T47D (cell line): ENCODE results near the gene EIF1.

Source experiments
- DNase-seq, 2 experiments: peaks; one replicate each; pipeline versions ENCODE4 v3.0.0 to v3.0.0-alpha.2; 2011 to 2012; ENCODE audit warnings: low read depth in 1 of 2, low spot score in 1 of 2
- JUND ChIP-seq: IDR thresholded peaks from 2 replicates; pipeline ENCODE4 v1.6.1; 2012; ENCODE audit warnings: low read depth
- in situ Hi-C: cut with HindIII; loops from 2 replicates; pipeline ENCODE4 v1.10.0; 2016; ENCODE audit warnings: low sequenced_read_pairs, low pct_unique_long_range_greater_than_20kb

EIF1 gene

DNA sequence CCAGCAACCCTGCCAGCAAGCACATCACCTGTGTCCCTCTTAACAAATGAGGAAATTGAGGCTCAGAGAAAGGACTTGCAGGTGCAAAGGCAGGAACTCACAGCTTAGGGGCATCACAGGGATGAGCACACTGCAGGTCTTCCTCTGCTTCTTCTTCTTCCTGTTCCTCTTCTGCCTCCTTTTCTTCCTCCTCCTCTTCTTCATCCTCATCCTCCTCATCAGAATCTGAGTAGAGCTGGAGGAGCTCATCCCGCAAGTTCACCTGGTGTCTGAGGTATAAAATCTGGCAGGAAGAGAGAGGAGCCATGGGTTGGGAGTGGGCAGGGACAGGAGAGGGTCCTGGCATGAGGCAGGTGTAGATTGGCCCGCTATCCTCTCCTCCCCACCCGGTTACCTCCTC is 43.2 kb downstream of the EIF1 start:
- in situ Hi-C loops, result no loop called here
- TF ChIP-seq JUND, result no peak
- no peak for DNase-seq

DNA sequence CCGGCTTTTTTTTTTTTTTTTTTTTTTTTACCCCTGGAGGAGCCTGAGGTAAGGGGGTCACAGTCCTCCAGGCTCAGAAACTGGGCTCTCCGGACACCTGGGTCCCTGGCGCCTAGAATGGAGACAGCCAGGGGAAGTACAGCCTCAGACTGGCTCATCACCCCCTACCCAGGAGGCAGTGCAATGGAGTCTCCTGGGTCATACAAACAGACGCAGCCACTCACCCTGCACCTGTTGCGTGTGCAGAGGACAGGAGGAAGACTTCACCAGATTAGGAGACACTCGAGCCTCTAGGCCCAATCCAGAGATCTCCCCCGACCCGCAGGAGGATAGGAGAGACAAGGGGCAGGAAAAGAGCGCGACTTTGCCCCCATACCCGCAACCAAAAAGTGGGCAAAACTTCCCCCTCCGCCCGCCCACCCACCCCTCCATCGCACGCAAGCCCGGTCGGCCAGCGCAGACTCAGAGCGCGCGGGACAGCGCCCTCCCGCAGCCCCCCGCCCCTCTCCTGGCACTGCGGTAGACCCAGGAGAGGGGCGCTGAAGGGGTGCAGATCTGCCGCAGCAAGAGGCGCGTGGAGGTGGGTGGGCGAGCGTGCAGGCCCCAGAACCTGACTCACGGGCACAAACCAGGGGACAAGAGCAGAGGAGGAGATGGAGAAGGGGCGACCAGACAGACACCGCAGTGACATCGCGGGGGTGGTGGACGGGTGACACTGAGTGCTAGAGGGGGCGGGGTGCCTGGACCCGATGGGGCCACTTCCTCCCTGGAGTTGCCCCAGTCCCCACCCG is 44.9 kb downstream of the EIF1 start:
- no peak for DNase-seq
- TF ChIP-seq JUND, result no peak
- in situ Hi-C loops, result no loop called here

DNA sequence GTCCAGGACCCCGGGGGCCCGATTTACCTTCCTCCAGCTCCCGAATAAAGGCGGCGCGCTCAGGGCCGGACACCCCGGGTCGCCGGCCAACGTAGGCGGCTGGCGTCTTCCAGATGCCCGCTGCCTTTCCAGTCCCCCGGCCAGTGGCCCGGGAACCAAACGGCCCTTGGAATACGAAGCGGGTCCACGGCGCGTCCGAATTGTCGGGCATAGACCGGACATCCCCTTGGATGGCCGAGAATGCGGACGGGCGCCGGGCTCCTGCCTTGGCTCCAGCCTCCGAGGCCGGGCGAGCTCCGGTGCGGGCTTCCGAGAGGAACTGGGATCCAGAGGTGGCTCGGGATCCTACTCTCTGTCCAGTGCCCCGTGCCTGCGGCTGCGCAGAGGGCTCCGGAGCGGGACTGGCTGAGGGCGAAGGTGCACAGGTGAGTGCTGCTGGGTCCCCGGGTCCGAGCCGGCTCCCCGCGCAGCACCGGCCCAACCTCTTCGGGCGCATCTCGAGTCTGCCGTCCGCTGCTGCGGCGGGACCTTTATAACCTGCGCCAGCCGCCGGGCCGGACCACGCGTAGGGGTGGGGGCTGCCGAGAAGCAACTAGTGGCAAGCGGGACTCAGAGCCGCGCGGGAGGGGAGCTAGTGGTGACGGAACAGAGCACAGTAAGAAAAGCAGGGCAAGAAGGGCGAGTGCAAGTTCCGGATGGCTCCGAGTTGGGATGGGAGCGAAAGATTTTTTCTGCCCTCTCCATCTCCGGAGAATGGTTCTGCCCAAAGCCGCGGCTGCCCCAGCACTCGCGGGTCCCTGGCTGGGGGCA is 45.7 kb downstream of the EIF1 start, which contains the start of gene HAP1:
TSS of gene HAP1 (minus strand) at position 505 of the 810 bp plus-strand sequence. CDS start at position 496, 9 bp downstream.
- no peak for TF ChIP-seq JUND
- in situ Hi-C loops, result no loop called here
- peak; percentile 83 to 90 for DNase-seq

DNA sequence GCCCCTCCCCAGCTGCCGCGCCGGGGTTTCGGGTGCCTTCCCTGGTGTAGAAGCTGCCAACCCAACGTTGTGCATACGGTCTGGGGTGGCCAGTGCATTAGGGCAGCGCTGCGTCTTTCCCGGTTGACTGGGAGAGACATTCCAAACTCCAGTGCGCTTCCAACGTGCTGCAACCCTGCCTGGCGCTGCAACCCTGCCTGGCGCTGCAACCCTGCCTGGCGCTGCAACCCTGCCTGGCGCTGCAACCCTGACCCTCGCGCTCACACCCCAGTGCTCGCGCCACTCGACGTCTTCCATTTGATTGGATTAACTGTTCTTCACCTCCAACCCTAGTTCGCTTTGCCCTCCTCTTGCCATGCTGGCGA is 46.2 kb downstream of the EIF1 start:
- in situ Hi-C loops, result no loop called here
- no peak for DNase-seq
- no peak for TF ChIP-seq JUND

DNA sequence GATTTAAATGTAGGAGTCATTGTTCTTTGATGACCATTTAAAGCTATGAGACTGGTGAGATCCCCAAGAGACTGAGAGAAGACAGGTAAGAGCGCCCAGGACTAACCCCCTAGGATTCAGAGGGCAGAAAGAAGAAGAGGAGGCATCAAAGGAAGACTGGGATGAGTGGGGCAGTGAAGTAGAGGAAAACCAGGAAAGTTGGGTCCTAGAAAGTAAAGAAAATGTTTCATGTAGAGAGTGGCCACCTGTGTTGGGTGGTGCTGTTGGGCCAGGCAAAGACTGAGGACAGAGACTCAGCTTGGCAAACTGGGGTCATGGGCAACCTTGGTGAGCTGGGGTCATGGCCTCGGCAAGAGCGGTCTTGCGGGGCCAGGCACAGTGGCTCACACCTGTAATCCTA is 47.1 kb downstream of the EIF1 start:
- in situ Hi-C loops, result no loop called here
- DNase-seq, result no peak
- TF ChIP-seq JUND, result no peak

DNA sequence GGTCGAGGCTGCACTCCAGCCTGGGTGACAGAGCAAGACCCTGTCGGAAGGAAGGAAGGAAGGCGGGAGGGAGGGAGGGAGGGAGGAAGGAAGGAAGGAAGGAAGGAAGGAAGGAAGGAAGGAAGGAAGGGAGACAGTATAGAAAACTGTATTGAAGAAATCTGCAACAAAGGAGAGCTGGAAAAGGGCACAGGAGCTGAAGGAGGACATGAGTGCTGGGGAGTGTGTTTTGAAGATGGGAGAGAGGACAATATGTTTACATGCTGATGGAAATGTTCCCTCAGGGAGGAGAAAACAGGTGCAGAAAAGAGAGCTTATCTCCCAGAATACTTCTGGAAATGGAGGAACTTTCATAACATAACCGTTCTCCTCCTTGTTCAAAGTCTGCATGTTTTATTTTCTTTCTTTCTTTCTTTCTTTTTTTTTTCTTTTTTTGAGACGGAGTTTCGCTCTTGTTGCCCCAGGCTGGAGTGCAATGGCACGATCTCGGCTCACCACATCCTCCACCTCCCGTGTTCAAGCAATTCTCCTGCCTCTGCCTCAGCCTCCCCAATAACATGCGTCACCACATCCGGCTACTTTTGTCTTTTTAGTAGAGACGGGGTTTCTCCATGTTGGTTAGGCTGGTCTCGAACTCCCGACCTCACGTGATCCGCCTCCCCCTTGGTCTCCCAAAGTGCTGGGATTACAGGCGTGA is 48.4 kb downstream of the EIF1 start:
- in situ Hi-C loops, result no loop called here
- DNase-seq, result no peak
- TF ChIP-seq JUND, result no peak

DNA sequence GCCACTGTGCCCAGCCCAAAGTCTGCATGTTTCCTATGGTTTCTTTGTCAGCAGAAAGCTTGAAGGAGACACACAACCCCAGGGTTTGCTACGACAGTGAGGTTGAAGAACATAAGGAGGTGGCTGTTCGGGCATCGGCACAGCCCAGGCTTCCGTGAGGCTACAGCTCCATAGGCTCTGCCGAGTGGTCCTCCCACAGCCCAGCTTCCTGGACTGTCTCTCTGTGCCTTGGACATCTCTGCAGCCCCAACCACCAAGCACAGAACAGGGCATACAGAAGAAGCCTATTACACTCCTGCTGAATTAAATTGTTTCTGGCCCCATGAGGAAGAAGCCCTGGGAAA is 49.0 kb downstream of the EIF1 start:
- no peak for DNase-seq
- TF ChIP-seq JUND, result no peak
- in situ Hi-C loops, result no loop called here

DNA sequence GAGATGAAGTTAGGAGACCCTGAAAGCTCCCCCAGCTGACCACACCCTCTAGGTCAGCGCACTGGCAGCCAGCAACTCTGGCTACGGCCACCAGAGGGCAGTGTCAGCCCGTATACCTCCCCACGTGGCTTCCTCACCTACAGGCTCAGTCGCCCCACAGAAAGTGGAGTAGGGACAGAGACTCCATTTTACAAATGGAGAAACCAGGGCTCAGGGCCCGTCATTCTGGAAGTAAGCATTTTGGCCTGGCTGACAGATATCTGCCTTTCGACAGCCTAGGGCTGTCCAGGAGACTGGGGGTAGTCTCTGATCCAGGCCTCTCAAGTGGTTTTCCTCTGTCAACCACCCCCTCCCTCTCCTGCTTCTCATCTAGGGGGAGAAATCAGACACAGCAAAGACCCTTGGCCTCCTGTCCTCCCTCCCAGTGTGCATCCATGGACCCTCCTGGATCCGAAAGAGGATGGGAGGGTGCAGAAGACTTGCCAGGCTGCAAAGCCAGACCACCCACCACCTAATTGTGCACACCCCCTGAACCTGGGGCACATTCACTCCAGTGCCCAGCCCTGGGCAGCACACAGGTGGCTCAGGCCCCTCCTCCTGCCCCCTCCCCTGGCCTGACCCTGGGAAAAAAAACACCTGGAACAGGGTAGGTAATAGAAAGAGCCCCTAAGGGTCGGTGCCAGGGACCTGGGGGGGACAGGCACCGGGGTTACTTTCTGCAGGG is 49.6 kb downstream of the EIF1 start:
- TF ChIP-seq JUND, result no peak
- in situ Hi-C loops, result no loop called here
- DNase-seq, result peak; percentile 89

DNA sequence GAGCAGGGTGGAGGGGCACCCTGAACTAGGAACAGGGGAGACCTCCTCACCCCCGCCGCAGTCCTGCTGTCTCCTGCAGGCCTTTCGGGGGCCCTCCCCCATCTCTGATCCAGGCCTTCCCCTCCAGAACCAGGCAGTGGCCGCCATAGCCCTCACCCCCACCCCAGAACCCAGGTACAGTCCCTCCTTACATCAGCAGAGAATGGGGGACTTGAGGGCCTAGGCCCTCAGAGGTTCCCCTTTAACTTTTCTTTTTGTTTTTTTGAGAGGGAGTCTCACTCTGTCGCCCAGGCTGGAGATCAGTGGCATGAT is 50.1 kb downstream of the EIF1 start:
- no peak for TF ChIP-seq JUND
- no peak for DNase-seq
- in situ Hi-C loops, result no loop called here

DNA sequence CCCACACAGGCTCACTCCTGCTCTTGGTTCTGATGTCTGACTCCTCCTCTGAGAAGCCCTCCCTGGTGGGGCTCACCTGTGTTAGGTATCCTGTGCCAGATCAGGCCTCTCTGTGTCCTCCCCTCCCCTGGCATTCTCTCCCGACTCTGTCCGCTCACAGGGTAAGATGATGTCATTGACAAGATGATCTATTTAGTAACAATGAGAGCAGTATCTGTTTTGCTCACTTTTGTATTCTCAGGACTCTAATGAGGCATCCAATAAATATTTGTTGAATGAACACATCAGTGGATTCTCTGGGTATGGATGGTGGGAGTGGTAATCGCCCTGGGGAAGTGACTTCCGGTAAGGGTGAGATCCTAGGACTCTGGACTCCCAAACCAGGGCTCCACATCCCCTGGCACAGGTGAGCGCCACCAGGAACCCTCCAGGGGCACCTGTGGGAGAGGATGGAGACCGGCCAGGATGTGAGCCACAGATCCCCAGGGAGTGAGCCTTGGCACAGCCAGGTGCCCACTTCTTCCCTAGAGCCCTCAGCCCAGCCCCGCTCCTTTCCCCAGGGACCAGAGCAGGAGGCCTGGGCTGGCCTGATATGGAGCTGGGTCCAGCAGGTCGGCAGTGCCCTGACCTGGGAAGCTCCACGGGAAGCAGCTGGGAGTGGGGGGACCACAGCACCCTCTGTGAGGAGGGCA is 51.1 kb downstream of the EIF1 start:
- no peak for TF ChIP-seq JUND
- in situ Hi-C loops, result no loop called here
- DNase-seq, result no peak

DNA sequence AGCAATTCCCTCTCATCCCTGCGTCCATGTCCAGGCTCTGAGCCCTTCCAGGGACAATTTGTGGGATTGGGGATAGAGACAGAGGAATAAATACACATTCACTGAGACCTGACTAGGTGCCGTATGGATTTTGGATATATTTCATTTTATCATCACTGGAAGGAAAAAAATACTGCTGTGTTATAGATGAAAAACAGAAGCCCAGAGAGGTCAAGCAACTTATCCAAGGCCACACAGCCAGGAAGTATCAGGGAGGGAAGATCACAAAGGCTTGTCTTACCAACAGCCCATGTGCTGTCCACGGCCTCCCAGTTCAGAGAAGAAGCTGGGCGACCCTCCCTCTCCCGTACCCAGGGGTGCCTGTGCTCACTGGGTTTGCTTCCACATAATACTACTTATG is 51.8 kb downstream of the EIF1 start:
- no peak for DNase-seq
- TF ChIP-seq JUND, result no peak
- in situ Hi-C loops, result no loop called here

DNA sequence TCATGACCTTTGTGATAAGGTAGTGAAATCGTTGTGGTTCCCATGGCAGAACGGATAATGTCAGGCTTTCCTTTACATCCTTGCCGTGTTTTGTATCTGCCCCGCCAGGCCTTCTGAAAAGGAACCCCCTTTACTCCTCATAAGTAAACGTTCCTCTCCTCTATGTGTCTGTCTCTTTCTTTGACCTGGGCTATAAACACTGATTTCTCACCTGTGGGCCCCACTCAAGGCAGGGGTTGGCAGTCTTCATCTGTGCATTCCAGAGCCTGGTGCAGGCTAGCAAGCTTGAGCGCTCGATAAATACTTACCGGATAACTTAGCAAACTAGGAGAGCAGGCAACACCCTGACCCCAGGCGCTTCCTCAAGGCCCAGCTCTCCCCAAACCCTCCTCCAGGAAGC is 53.0 kb downstream of the EIF1 start:
- no peak for DNase-seq
- TF ChIP-seq JUND, result no peak
- in situ Hi-C loops, result no loop called here
